ENCODE measurements around the gene MCF2. TPM values are rescaled to one million over a fixed set of nuclear protein-coding genes. Genes with fewer than 3 reads are reported as not detected.
A peak's percentile ranks its signal among the peaks of the same experiment; 100 is the strongest.
"Not testable (repeated sequence)": the region's sequence is repeated elsewhere in the genome, so short reads cannot be mapped to it uniquely, and the experiment has no call there.

Gene MCF2
- total and polyA plus RNA-seq, 4 donors = 0.97 to 2.3 (median 1.4) TPM

DNA sequence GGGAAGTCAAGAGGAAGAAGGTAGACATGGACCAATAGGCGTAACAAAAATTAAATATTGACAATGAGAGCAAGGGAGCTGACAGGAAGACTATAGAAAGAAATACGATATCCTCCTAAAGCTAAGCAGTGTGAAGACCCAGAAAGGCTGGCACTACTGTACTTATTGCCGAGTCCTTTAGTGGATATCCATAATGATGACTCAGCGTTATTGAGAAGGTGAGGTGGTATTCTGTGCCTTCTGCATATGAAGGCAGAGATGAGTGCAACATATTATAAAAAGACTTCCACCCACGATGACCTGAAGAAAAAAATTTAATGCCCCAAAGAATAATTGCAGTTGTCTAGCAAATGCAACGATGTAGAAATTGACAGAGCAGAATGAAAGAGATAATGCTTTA lies 13.0 kb upstream of the MCF2 start:
- Histone ChIP-seq H3K27ac (ENCODE audit: low read depth in 1 of 2, low read length in 2 of 2) (no peak overlapping the region), H3K27me3 (ENCODE audit: control insufficient read depth in 1 of 2, insufficient read depth in 2 of 2, low read length in 1 of 2) (no peaks in the 10 kb centered on the region), H3K4me1 (ENCODE audit: control insufficient read depth in 1 of 2, insufficient read depth in 2 of 2, low read length in 2 of 2) (no peaks in the 10 kb centered on the region), H3K4me3 (ENCODE audit: low read length in 2 of 2) (no peak overlapping the region), H3K36me3 (ENCODE audit: control insufficient read depth in 1 of 2, insufficient read depth in 2 of 2, low read length in 1 of 2) (no peaks in the 10 kb centered on the region), H3K9me3 (ENCODE audit: control insufficient read depth, low read length) (no peaks in the 10 kb centered on the region)
- DNase-seq (no peak), ATAC-seq (ENCODE audit: low FRiP score) (no peak)
- 83 to 90% methylated on average over 6 of the region's 6 CpGs for WGBS, 2 donors
- intact Hi-C loops (cut with DNase I) = no loop called here

DNA sequence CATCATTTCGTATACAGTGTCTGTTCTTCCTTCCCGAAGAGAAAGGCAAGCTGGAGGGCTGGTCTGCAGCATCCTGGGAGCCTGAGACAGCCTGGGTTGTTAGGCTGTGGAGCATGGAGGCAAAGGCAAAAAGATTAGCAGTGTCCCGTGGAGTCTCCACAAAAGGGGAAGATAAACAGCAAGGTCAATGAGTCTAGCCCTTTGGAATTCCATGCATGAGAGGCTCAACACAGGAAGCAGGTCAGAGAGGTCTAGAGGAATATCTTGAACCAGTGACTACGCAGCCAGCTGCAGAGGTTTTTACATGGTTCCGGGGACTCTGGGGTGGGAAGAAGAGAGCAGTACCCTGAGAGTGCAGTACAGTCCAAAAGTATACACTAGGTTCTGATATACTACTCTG lies 12.2 kb upstream of the MCF2 start:
- ATAC-seq (ENCODE audit: low FRiP score) = no peak
- WGBS, 2 donors = 26 to 33% methylated on average over 5 of the region's 5 CpGs
- Histone ChIP-seq H3K27ac (ENCODE audit: low read depth in 1 of 2, low read length in 2 of 2) (no peak overlapping the region), H3K4me1 (ENCODE audit: control insufficient read depth in 1 of 2, insufficient read depth in 2 of 2, low read length in 2 of 2) (no peaks in the 10 kb centered on the region), H3K4me3 (ENCODE audit: low read length in 2 of 2) (no peak overlapping the region), H3K36me3 (ENCODE audit: control insufficient read depth in 1 of 2, insufficient read depth in 2 of 2, low read length in 1 of 2) (no peaks in the 10 kb centered on the region), H3K27me3 (ENCODE audit: control insufficient read depth in 1 of 2, insufficient read depth in 2 of 2, low read length in 1 of 2) (no peaks in the 10 kb centered on the region), H3K9me3 (ENCODE audit: control insufficient read depth, low read length) (no peaks in the 10 kb centered on the region)
- DNase-seq = no peak
- intact Hi-C loops (cut with DNase I) = no loop called here

DNA sequence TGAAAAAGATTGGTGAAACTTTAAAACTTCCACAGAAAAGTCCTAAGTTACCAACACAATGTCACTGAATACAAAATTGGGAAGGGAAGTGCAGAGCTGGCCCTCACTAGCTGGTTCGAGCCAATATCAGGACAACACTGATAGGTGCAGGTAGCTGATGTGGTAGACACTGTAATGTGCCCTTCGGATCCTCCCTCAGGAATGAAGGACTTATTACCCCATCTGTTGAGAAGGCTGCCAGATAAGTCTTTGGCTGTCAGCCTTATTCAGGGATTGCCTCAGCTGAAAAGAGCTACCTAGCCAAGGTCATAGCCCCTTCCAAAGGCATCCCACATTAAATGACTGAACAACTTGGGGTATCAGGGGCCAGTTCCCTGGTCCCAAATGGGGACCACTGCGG lies 5.3 kb downstream of the MCF2 start:
- intact Hi-C loops (cut with DNase I) = no loop called here
- Histone ChIP-seq H3K36me3 (ENCODE audit: control insufficient read depth in 1 of 2, insufficient read depth in 2 of 2, low read length in 1 of 2) (no peaks in the 10 kb centered on the region), H3K27ac (ENCODE audit: low read depth in 1 of 2, low read length in 2 of 2) (no peak overlapping the region), H3K27me3 (ENCODE audit: control insufficient read depth in 1 of 2, insufficient read depth in 2 of 2, low read length in 1 of 2) (no peaks in the 10 kb centered on the region), H3K4me3 (ENCODE audit: low read length in 2 of 2) (no peak overlapping the region), H3K9me3 (ENCODE audit: control insufficient read depth, low read length) (no peaks in the 10 kb centered on the region), H3K4me1 (ENCODE audit: control insufficient read depth in 1 of 2, insufficient read depth in 2 of 2, low read length in 2 of 2) (no peaks in the 10 kb centered on the region)
- WGBS, 2 donors = 88 to 93% methylated on average over 3 of the region's 3 CpGs
- DNase-seq = no peak
- no peak for ATAC-seq (ENCODE audit: low FRiP score)

DNA sequence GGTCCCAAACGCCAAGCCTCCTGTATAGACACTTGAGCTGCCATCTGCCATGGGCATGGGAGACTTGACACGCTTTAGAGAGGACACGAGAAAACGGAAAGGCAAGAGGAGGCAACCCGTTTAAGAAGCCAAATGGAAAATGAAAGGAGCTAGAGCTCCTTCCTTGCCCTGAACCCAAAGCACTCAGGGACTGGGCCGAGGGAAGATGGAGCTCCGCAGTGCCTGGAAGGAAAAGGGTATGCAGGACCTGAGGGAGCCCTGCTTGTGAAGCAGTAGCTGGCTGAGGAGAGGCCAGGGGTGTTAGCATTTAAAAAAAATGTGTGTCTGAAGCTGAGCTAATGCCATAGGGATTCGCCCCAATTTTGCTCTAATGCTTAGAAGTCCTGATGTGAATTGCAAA lies 15.1 kb downstream of the MCF2 start:
- intact Hi-C loops (cut with DNase I) = no loop called here
- no peaks in the 10 kb centered on the region for H3K36me3 ChIP-seq (ENCODE audit: control insufficient read depth in 1 of 2, insufficient read depth in 2 of 2, low read length in 1 of 2)
- 23 to 35% methylated on average over 8 of the region's 8 CpGs for WGBS, 2 donors
- DNase-seq (no peak), ATAC-seq (ENCODE audit: low FRiP score) (peak; percentile 12)
- no peaks in the 10 kb centered on the region for H3K4me1 ChIP-seq (ENCODE audit: control insufficient read depth in 1 of 2, insufficient read depth in 2 of 2, low read length in 2 of 2)
- H3K4me3 ChIP-seq (ENCODE audit: low read length in 2 of 2) = peak overlapping the region; percentile 14 to 43
- H3K27ac ChIP-seq (ENCODE audit: low read depth in 1 of 2, low read length in 2 of 2) = no peak overlapping the region
- no peaks in the 10 kb centered on the region for H3K27me3 ChIP-seq (ENCODE audit: control insufficient read depth in 1 of 2, insufficient read depth in 2 of 2, low read length in 1 of 2)
- no peaks in the 10 kb centered on the region for H3K9me3 ChIP-seq (ENCODE audit: control insufficient read depth, low read length)

DNA sequence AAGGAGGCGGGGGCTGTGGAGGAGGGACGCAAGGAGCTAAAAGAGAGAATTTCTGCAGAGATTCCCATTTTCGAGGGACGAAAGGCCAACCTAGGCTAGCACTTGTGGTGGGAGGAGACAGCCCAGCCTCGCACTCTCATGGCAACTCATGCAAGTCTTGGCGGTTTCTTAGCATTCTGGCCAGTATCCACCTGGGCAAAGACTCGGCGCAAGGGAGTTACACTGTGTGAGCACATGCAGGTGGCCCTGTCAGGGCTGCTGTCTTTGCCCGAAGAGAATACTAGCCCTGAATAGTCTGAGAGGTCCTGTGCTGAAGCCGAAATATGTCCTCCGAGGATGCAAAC lies 15.5 kb downstream of the MCF2 start:
- H3K9me3 ChIP-seq (ENCODE audit: control insufficient read depth, low read length) = no peaks in the 10 kb centered on the region
- intact Hi-C loops (cut with DNase I) = no loop called here
- no peak for DNase-seq
- no peaks in the 10 kb centered on the region for H3K36me3 ChIP-seq (ENCODE audit: control insufficient read depth in 1 of 2, insufficient read depth in 2 of 2, low read length in 1 of 2)
- H3K27me3 ChIP-seq (ENCODE audit: control insufficient read depth in 1 of 2, insufficient read depth in 2 of 2, low read length in 1 of 2) = no peaks in the 10 kb centered on the region
- 8 to 46% methylated on average over 11 of the region's 11 CpGs for WGBS, 2 donors
- ATAC-seq (ENCODE audit: low FRiP score) = no peak
- H3K4me3 ChIP-seq (ENCODE audit: low read length in 2 of 2) = peak overlapping the region; percentile 23 to 43
- no peak overlapping the region for H3K27ac ChIP-seq (ENCODE audit: low read depth in 1 of 2, low read length in 2 of 2)
- H3K4me1 ChIP-seq (ENCODE audit: control insufficient read depth in 1 of 2, insufficient read depth in 2 of 2, low read length in 2 of 2) = no peaks in the 10 kb centered on the region

GRCh38 chrX:139691843-139692505 lies 16.0 kb downstream of the MCF2 start:
- no peaks in the 10 kb centered on the region for H3K9me3 ChIP-seq (ENCODE audit: control insufficient read depth, low read length)
- ATAC-seq (ENCODE audit: low FRiP score) (peak; percentile 31), DNase-seq (peak in 1 of 2 donors; percentile 71)
- H3K4me3 ChIP-seq (ENCODE audit: low read length in 2 of 2) = peak overlapping the region; percentile 23 to 43
- H3K27me3 ChIP-seq (ENCODE audit: control insufficient read depth in 1 of 2, insufficient read depth in 2 of 2, low read length in 1 of 2) = no peaks in the 10 kb centered on the region
- intact Hi-C loops (cut with DNase I) = no loop called here
- no peak overlapping the region for H3K27ac ChIP-seq (ENCODE audit: low read depth in 1 of 2, low read length in 2 of 2)
- no peaks in the 10 kb centered on the region for H3K36me3 ChIP-seq (ENCODE audit: control insufficient read depth in 1 of 2, insufficient read depth in 2 of 2, low read length in 1 of 2)
- H3K4me1 ChIP-seq (ENCODE audit: control insufficient read depth in 1 of 2, insufficient read depth in 2 of 2, low read length in 2 of 2) = no peaks in the 10 kb centered on the region
- WGBS, 2 donors = 0 to 19% methylated on average over 47 to 52 of the region's 52 CpGs

- WGBS, 2 donors = 2 to 28% methylated on average over 23 of the region's 23 CpGs
- ATAC-seq (ENCODE audit: low FRiP score) (peak; percentile 6), DNase-seq (peak in 1 of 2 donors; percentile 64)
- intact Hi-C loops (cut with DNase I) = no loop called here
- Histone ChIP-seq H3K27ac (ENCODE audit: low read depth in 1 of 2, low read length in 2 of 2) (no peak overlapping the region), H3K4me1 (ENCODE audit: control insufficient read depth in 1 of 2, insufficient read depth in 2 of 2, low read length in 2 of 2) (no peaks in the 10 kb centered on the region), H3K36me3 (ENCODE audit: control insufficient read depth in 1 of 2, insufficient read depth in 2 of 2, low read length in 1 of 2) (no peaks in the 10 kb centered on the region), H3K27me3 (ENCODE audit: control insufficient read depth in 1 of 2, insufficient read depth in 2 of 2, low read length in 1 of 2) (no peaks in the 10 kb centered on the region), H3K9me3 (ENCODE audit: control insufficient read depth, low read length) (no peaks in the 10 kb centered on the region), H3K4me3 (ENCODE audit: low read length in 2 of 2) (no peak overlapping the region)
Measured at GRCh38 chrX:139691493-139691842, 16.5 kb downstream of the MCF2 start.

DNA sequence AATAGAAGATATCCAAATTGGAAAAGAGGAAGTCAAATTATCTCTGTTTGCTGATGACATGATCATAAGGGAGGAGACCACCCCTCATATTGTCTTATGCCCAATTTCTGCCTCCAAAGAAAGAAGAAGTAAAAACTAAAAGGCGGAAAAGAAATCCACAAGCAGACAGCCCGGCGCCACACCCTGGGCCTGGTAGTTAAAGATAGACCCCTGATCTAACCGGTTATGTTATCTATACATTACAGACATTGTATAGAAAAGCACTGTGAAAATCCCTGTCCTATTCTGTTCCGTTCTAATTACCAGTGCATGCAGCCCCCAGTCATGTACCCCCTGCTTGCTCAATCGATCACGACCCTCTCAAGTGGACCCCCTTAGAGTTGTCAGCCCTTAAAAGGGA lies 22.8 kb downstream of the MCF2 start:
- H3K4me1 ChIP-seq (ENCODE audit: control insufficient read depth in 1 of 2, insufficient read depth in 2 of 2, low read length in 2 of 2); H3K9me3 ChIP-seq (ENCODE audit: control insufficient read depth, low read length); intact Hi-C loops (cut with DNase I); ATAC-seq (ENCODE audit: low FRiP score); H3K4me3 ChIP-seq (ENCODE audit: low read length in 2 of 2); DNase-seq; H3K27ac ChIP-seq (ENCODE audit: low read depth in 1 of 2, low read length in 2 of 2); H3K36me3 ChIP-seq (ENCODE audit: control insufficient read depth in 1 of 2, insufficient read depth in 2 of 2, low read length in 1 of 2); H3K27me3 ChIP-seq (ENCODE audit: control insufficient read depth in 1 of 2, insufficient read depth in 2 of 2, low read length in 1 of 2): not testable (repeated sequence)
- WGBS, 2 donors = 83 to 91% methylated on average over 7 of the region's 7 CpGs

DNA sequence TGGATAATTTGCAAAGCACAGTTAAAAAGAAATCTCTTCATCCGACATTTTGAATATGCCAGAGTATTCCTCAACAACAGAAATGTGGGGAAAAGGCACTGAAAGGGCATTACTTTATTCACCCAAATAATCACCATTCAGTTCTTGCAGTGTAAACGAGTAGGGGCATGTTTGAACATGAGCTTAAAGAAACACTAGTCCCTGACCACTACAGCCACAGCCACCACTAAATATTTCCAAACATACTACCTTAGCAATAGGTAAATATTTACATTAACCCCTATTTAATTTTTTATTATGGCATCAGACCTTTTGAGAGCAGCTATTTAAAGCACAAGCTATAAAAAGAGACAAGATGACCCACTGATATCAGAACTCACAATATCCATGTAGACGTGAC lies 27.6 kb downstream of the MCF2 start:
- peaks cover 2% of the 10 kb centered on the region for H3K9me3 ChIP-seq (ENCODE audit: control insufficient read depth, low read length)
- WGBS, 2 donors = 51 to 70% methylated on average over 3 of the region's 3 CpGs
- no peaks in the 10 kb centered on the region for H3K36me3 ChIP-seq (ENCODE audit: control insufficient read depth in 1 of 2, insufficient read depth in 2 of 2, low read length in 1 of 2)
- H3K27ac ChIP-seq (ENCODE audit: low read depth in 1 of 2, low read length in 2 of 2) = no peak overlapping the region
- H3K27me3 ChIP-seq (ENCODE audit: control insufficient read depth in 1 of 2, insufficient read depth in 2 of 2, low read length in 1 of 2) = no peaks in the 10 kb centered on the region
- intact Hi-C loops (cut with DNase I) = no loop called here
- H3K4me3 ChIP-seq (ENCODE audit: low read length in 2 of 2) = no peak overlapping the region
- DNase-seq (no peak), ATAC-seq (ENCODE audit: low FRiP score) (no peak)
- H3K4me1 ChIP-seq (ENCODE audit: control insufficient read depth in 1 of 2, insufficient read depth in 2 of 2, low read length in 2 of 2) = no peaks in the 10 kb centered on the region

Measured in aorta (tissue), 5 donors.